Neural cell (in vitro differentiated cells): ENCODE data around the gene CCDC27. TPM values are rescaled to one million over a fixed set of nuclear protein-coding genes. Genes with fewer than 3 reads are reported as not detected.

ENCODE experiments used
- H2AFZ ChIP-seq: fragments of 200-600, 300-800 bp; sonication (generic), shearing (Covaris generic); 2 replicates; pipeline ENCODE4 v1.6.0; 2014; ENCODE audit warnings: low read depth, mild to moderate bottlenecking, antibody characterized with exemption, low read length, moderate library complexity
- H3F3A ChIP-seq: fragments of 200-600 bp; shearing (Covaris generic); 2 replicates; pipeline ENCODE4 v1.6.1; 2016; ENCODE audit warnings: mild to moderate bottlenecking, moderate library complexity, mixed read lengths, antibody characterized with exemption, low read length; ENCODE audit not compliant: insufficient read depth, poor library complexity, severe bottlenecking
- H3K27ac ChIP-seq: fragments of 200-600, 300-800 bp; sonication (generic), shearing (Covaris generic); 2 replicates; pipeline ENCODE4 v1.5.1; 2014; ENCODE audit warnings: mild to moderate bottlenecking, low read length, moderate library complexity
- H3K27me3 ChIP-seq: fragments of 300-800, 200-600 bp; sonication (generic), shearing (Covaris generic); 2 replicates; pipeline ENCODE4 v1.6.0; 2014; ENCODE audit warnings: mild to moderate bottlenecking, low read depth, low read length, moderate library complexity; ENCODE audit not compliant: insufficient read depth
- H3K36me3 ChIP-seq: fragments of 300-800, 200-600 bp; sonication (generic), shearing (Covaris generic); 2 replicates; pipeline ENCODE4 v1.5.1; 2014; ENCODE audit warnings: mild to moderate bottlenecking, antibody characterized with exemption, low read length, moderate library complexity; ENCODE audit not compliant: insufficient read depth
- H3K4me2 ChIP-seq: fragments of 300-800, 200-600 bp; sonication (generic), shearing (Covaris generic); 2 replicates; pipeline ENCODE4 v1.6.0; 2014; ENCODE audit warnings: mild to moderate bottlenecking, low read length
- H3K4me3 ChIP-seq: fragments of 300-800, 200-600 bp; sonication (generic), shearing (Covaris generic); 2 replicates; pipeline ENCODE4 v1.5.1; 2014; ENCODE audit warnings: mild to moderate bottlenecking, low read length, moderate library complexity
- H3K79me2 ChIP-seq: fragments of 200-600 bp; shearing (Covaris generic); replicated peaks from 2 replicates; pipeline ENCODE4 v1.6.0; 2014; ENCODE audit warnings: mild to moderate bottlenecking, low read length, moderate library complexity; ENCODE audit not compliant: insufficient read depth
- H3K9ac ChIP-seq: fragments of 300-800, 200-600 bp; sonication (generic), shearing (Covaris generic); 2 replicates; pipeline ENCODE4 v1.6.1; 2016; ENCODE audit warnings: mild to moderate bottlenecking, low read length, mixed read lengths
- H3K9me2 ChIP-seq: fragments of 200-600 bp; shearing (Covaris generic); 2 replicates; pipeline ENCODE4 v1.6.1; 2016; ENCODE audit warnings: mild to moderate bottlenecking, low read length, mixed read lengths; ENCODE audit not compliant: insufficient read depth
- H3K9me3 ChIP-seq: fragments of 200-600, 300-800 bp; sonication (generic), shearing (Covaris generic); 2 replicates; pipeline ENCODE4 v1.6.1; 2016; ENCODE audit warnings: mild to moderate bottlenecking, mixed run types, low read length, moderate library complexity, mixed read lengths
- H4K20me1 ChIP-seq: fragments of 200-600 bp; shearing (Covaris generic); 2 replicates; pipeline ENCODE4 v1.6.1; 2016; ENCODE audit warnings: mild to moderate bottlenecking, mixed run types; ENCODE audit not compliant: insufficient read depth
- CTCF ChIP-seq: fragments of 450-650 bp; IDR thresholded peaks from 2 replicates; pipeline ENCODE4 v1.5.1; 2014; ENCODE audit warnings: antibody characterized with exemption, mild to moderate bottlenecking, moderate library complexity; ENCODE audit not compliant: poor library complexity, severe bottlenecking
- EP300 ChIP-seq: fragments of 450-650 bp; conservative IDR thresholded peaks from 2 replicates; pipeline ENCODE4 v1.6.1; 2014; ENCODE audit warnings: antibody characterized with exemption, mild to moderate bottlenecking, moderate library complexity; ENCODE audit not compliant: poor library complexity, severe bottlenecking
- EZH2 ChIP-seq: fragments of 200-600, 300-800 bp; shearing (Covaris generic), sonication (generic); IDR thresholded peaks from 2 replicates; pipeline ENCODE4 v1.6.1; 2014; ENCODE audit warnings: antibody characterized with exemption, low read length, borderline replicate concordance, mild to moderate bottlenecking; ENCODE audit not compliant: insufficient read depth, poor library complexity, severe bottlenecking
- MXI1 ChIP-seq: fragments of 450-650 bp; conservative IDR thresholded peaks from 2 replicates; pipeline ENCODE4 v1.6.1; 2014; ENCODE audit warnings: antibody characterized with exemption, mild to moderate bottlenecking; ENCODE audit not compliant: poor library complexity, severe bottlenecking
- POLR2AphosphoS5 ChIP-seq: IDR thresholded peaks from 2 replicates; pipeline ENCODE4 v1.6.1; 2012
- RAD21 ChIP-seq: fragments of 450-650 bp; conservative IDR thresholded peaks from 2 replicates; pipeline ENCODE4 v1.6.1; 2014; ENCODE audit warnings: antibody characterized with exemption, mild to moderate bottlenecking, moderate library complexity
- REST ChIP-seq: IDR thresholded peaks from 2 replicates; pipeline ENCODE4 v1.6.1; 2012; ENCODE audit warnings: borderline replicate concordance
- TAF1 ChIP-seq: IDR thresholded peaks from 2 replicates; pipeline ENCODE4 v1.6.1; 2012; ENCODE audit warnings: low read depth
- polyA plus RNA-seq: library from polyadenylated mRNA; depleted of rRNA; stranded (reverse); fragments of >200 nt; gene quantifications from 2 replicates; pipeline ENCODE4 v1.2.3, GENCODE V29; 2014

The CCDC27 gene
- polyA plus RNA-seq, 1 donor from 2014 or later, result not detected

GRCh38 chr1:3762151-3762872 lies 10.1 kb downstream of the CCDC27 start:
- peaks cover 5% of the 10 kb centered on the region for H3K9me3 ChIP-seq
- H3K36me3 ChIP-seq, result no peaks in the 10 kb centered on the region
- H4K20me1 ChIP-seq, result no peaks in the 10 kb centered on the region
- no peaks in the 10 kb centered on the region for H3K27me3 ChIP-seq
- no peak for TF ChIP-seq POLR2AphosphoS5
- no peak for TF ChIP-seq TAF1
- TF ChIP-seq CTCF, result no peak
- TF ChIP-seq MXI1, result no peak
- TF ChIP-seq RAD21, result no peak
- no peak for TF ChIP-seq EZH2
- no peak for TF ChIP-seq EP300
- H3K4me2 ChIP-seq, result no peak overlapping the region
- no peak overlapping the region for H3K27ac ChIP-seq
- no peak overlapping the region for H3K9ac ChIP-seq
- no peak overlapping the region for H3K4me3 ChIP-seq
- no peaks in the 10 kb centered on the region for H3K9me2 ChIP-seq
- H2AFZ ChIP-seq, result no peak overlapping the region
- no peaks in the 10 kb centered on the region for H3K79me2 ChIP-seq
- no peaks in the 10 kb centered on the region for H3F3A ChIP-seq

GRCh38 chr1:3762873-3763228 lies 10.6 kb downstream of the CCDC27 start:
- no peak overlapping the region for H3K9ac ChIP-seq
- peaks cover 5% of the 10 kb centered on the region for H3K9me3 ChIP-seq
- H3K36me3 ChIP-seq, result no peaks in the 10 kb centered on the region
- H4K20me1 ChIP-seq, result no peaks in the 10 kb centered on the region
- H3K4me2 ChIP-seq, result no peak overlapping the region
- no peaks in the 10 kb centered on the region for H3F3A ChIP-seq
- H3K9me2 ChIP-seq, result no peaks in the 10 kb centered on the region
- H3K79me2 ChIP-seq, result no peaks in the 10 kb centered on the region
- H3K27ac ChIP-seq, result no peak overlapping the region
- no peak overlapping the region for H2AFZ ChIP-seq
- TF ChIP-seq REST (no peak), EP300 (no peak), MXI1 (no peak), RAD21 (no peak), TAF1 (no peak), EZH2 (no peak)
- H3K27me3 ChIP-seq, result no peaks in the 10 kb centered on the region
- no peak overlapping the region for H3K4me3 ChIP-seq
